HCT116 (cell line): ENCODE data around the gene ZNF330. TPM values are rescaled to one million over a fixed set of nuclear protein-coding genes. Genes with fewer than 3 reads are reported as not detected.

Experiments
- ATAC-seq: fragments of 200-7000 bp; cut with Tn5 transposase; 2 replicates; pipeline ENCODE4 v1.9.1; 2020; ENCODE audit warnings: mild to moderate bottlenecking, moderate library complexity
- BruUV-seq: library from RNA; stranded (reverse); fragments of 400-500 nt; replicated peaks from 2 replicates; lab custom pipeline; 2021; lab: Mats Ljungman, UMichigan
- CTCF ChIA-PET: fragments of 300-600 bp; sonication (Branson Sonifier 250); formaldehyde crosslinking; loops from one replicate; lab custom pipeline; 2021; ENCODE audit warnings: antibody characterized with exemption; lab: Charles Lee
- POLR2A ChIA-PET: fragments of 300-600, 350-600 bp; sonication (Branson Sonifier 250); formaldehyde crosslinking; loops from one replicate; lab custom pipeline; 2021; ENCODE audit warnings: antibody characterized with exemption; lab: Charles Lee
- RAD21 ChIA-PET, 2 experiments: fragments of 300-600 bp; sonication (Branson Sonifier 250); formaldehyde crosslinking; loops; one replicate each; lab custom pipeline; 2023; ENCODE audit warnings: low total read pairs in 2 of 2; ENCODE audit not compliant: uncharacterized antibody in 2 of 2, unreplicated experiment in 2 of 2, low non-redundant PET in 1 of 2; lab: Charles Lee
- DNase-seq: peaks from one replicate; pipeline ENCODE4 v3.0.0-alpha.2; 2010; ENCODE audit warnings: low read depth, low spot score
- H2AFZ ChIP-seq: fragments of 200-600 bp; shearing (Covaris generic), sonication (generic); 2 replicates; pipeline ENCODE4 v1.6.1; 2017; ENCODE audit warnings: low read depth, mixed run types, mixed read lengths, antibody characterized with exemption, low read length; ENCODE audit not compliant: poor library complexity, severe bottlenecking
- H3K27ac ChIP-seq: 2 replicates; pipeline ENCODE4 v1.5.1; 2012; ENCODE audit warnings: low read depth, low read length
- H3K27me3 ChIP-seq: fragments of 200-600 bp; sonication (generic); 2 replicates; pipeline ENCODE4 v1.6.1; 2016; ENCODE audit warnings: mixed run types, low read length, mixed read lengths; ENCODE audit not compliant: insufficient read depth
- H3K36me3 ChIP-seq, 2 experiments: fragments of 200-500 bp in 1 of 2; fragments of 200-600 bp in 1 of 2; sonication (Bioruptor generic) in 1 of 2; sonication (generic) in 1 of 2; 2 replicates each; pipeline versions ENCODE4 v1.5.1 to v1.6.1; 2014 to 2016; ENCODE audit warnings: low read length in 2 of 2, inconsistent platforms in 1 of 2, mixed read lengths in 1 of 2, mixed run types in 1 of 2; ENCODE audit not compliant: insufficient read depth in 2 of 2, control insufficient read depth in 1 of 2
- H3K4me1 ChIP-seq, 2 experiments: fragments of 200-600 bp in 1 of 2; sonication (generic) in 1 of 2; 2 replicates each; pipeline versions ENCODE4 v1.5.1 to v1.6.1; 2012 to 2017; ENCODE audit warnings: low read length in 2 of 2, inconsistent platforms in 1 of 2, mild to moderate bottlenecking in 1 of 2, mixed read lengths in 1 of 2, mixed run types in 1 of 2, moderate library complexity in 1 of 2; ENCODE audit not compliant: insufficient read depth in 2 of 2, control insufficient read depth in 1 of 2
- H3K4me2 ChIP-seq: fragments of 200-600 bp; sonication (generic); 2 replicates; pipeline ENCODE4 v1.6.1; 2017; ENCODE audit warnings: mixed run types, low read length, mixed read lengths
- H3K4me3 ChIP-seq, 2 experiments: fragments of 200-600 bp in 1 of 2; sonication (generic) in 1 of 2; replicated peaks in 1 of 2; 2 replicates each; pipeline ENCODE4 v1.5.1; 2011 to 2016; ENCODE audit warnings: low read length in 2 of 2, control low read depth in 1 of 2, low read depth in 1 of 2, mild to moderate bottlenecking in 1 of 2, mixed read lengths in 1 of 2, mixed run types in 1 of 2
- H3K79me2 ChIP-seq: fragments of 200-600 bp; sonication (generic); 2 replicates; pipeline ENCODE4 v1.6.1; 2017; ENCODE audit warnings: mild to moderate bottlenecking, mixed run types, low read length, moderate library complexity, mixed read lengths; ENCODE audit not compliant: insufficient read depth
- H3K9ac ChIP-seq: fragments of 200-600 bp; sonication (generic); 2 replicates; pipeline ENCODE4 v1.6.1; 2016; ENCODE audit warnings: low read length, mixed read lengths
- H3K9me2 ChIP-seq: fragments of 200-600 bp; sonication (generic), shearing (Covaris generic); 2 replicates; pipeline ENCODE4 v1.6.1; 2017; ENCODE audit warnings: mixed run types, mild to moderate bottlenecking, moderate library complexity; ENCODE audit not compliant: insufficient read depth
- H3K9me3 ChIP-seq, 2 experiments: fragments of 200-500 bp in 1 of 2; fragments of 200-600 bp in 1 of 2; sonication (Bioruptor generic) in 1 of 2; sonication (generic) in 1 of 2; 2 replicates each; pipeline ENCODE4 v1.6.1; 2014 to 2017; ENCODE audit warnings: low read length in 2 of 2, mixed read lengths in 2 of 2, inconsistent platforms in 1 of 2, low read depth in 1 of 2, mild to moderate bottlenecking in 1 of 2, mixed run types in 1 of 2, moderate library complexity in 1 of 2; ENCODE audit not compliant: control insufficient read depth in 1 of 2, insufficient read depth in 1 of 2
- H4K20me1 ChIP-seq: fragments of 200-600 bp; sonication (generic), shearing (Covaris generic); 2 replicates; pipeline ENCODE4 v1.6.1; 2017; ENCODE audit warnings: mixed run types, mild to moderate bottlenecking, moderate library complexity; ENCODE audit not compliant: insufficient read depth
- EGR1 ChIP-seq: IDR thresholded peaks from 2 replicates; pipeline ENCODE4 v1.6.1; 2012; ENCODE audit warnings: low read depth
- ELF1 ChIP-seq: IDR thresholded peaks from 2 replicates; pipeline ENCODE4 v1.6.1; 2012; ENCODE audit warnings: low read depth, borderline replicate concordance
- EZH2 ChIP-seq: fragments of 200-600 bp; sonication (generic); IDR thresholded peaks from 2 replicates; pipeline ENCODE4 v1.6.1; 2017; ENCODE audit warnings: antibody characterized with exemption, mixed run types
- EZH2phosphoT487 ChIP-seq: fragments of 200-600 bp; IDR thresholded peaks from 2 replicates; pipeline ENCODE4 v1.6.1; 2018; ENCODE audit warnings: antibody characterized with exemption, borderline replicate concordance
- JUND ChIP-seq: IDR thresholded peaks from 2 replicates; pipeline ENCODE4 v1.6.1; 2012
- POLR2A ChIP-seq: IDR thresholded peaks from 2 replicates; pipeline ENCODE4 v1.7.0; 2011; ENCODE audit warnings: borderline replicate concordance; ENCODE audit not compliant: insufficient read depth, insufficient read length; ENCODE audit errors: extremely low read depth
- RAD21 ChIP-seq: IDR thresholded peaks from 2 replicates; pipeline ENCODE4 v1.6.1; 2012; ENCODE audit warnings: low read depth, mild to moderate bottlenecking
- SIN3A ChIP-seq: IDR thresholded peaks from 2 replicates; pipeline ENCODE4 v1.6.1; 2012; ENCODE audit warnings: low read depth
- SP1 ChIP-seq: IDR thresholded peaks from 2 replicates; pipeline ENCODE4 v1.6.1; 2012; ENCODE audit warnings: low read depth
- SRF ChIP-seq: IDR thresholded peaks from 2 replicates; pipeline ENCODE4 v1.6.1; 2012; ENCODE audit warnings: low read depth
- TCF7L2 ChIP-seq: IDR thresholded peaks from 2 replicates; pipeline ENCODE4 v1.7.0; 2011; ENCODE audit warnings: borderline replicate concordance, inconsistent platforms; ENCODE audit not compliant: insufficient read depth, insufficient read length; ENCODE audit errors: extremely low read depth
- intact Hi-C: fragments of 100-400 bp; cut with micrococcal nuclease; formaldehyde crosslinking; loops from 2 replicates; pipeline ENCODE4 v1.10.0; 2022
- total RNA-seq: library from RNA; stranded (reverse); gene quantifications from one replicate; pipeline ENCODE4 v1.2.1, GENCODE V29; 2021; ENCODE audit not compliant: unreplicated experiment
- TF ChIP-seq, protein P1 (sequence below): IDR thresholded peaks from 2 replicates; pipeline ENCODE4 v1.6.1; 2011; ENCODE audit warnings: mild to moderate bottlenecking, low read length, moderate library complexity; ENCODE audit not compliant: insufficient replicate concordance; ENCODE audit errors: extremely low read depth
- TF ChIP-seq, protein P2 (sequence below): IDR thresholded peaks from 2 replicates; pipeline ENCODE4 v1.6.1; 2012
- TF ChIP-seq, protein P3 (sequence below), 3 experiments: fragments of 200-600 bp in 1 of 3; sonication (generic) in 1 of 3; IDR thresholded peaks in 2 of 3; conservative IDR thresholded peaks in 1 of 3; 2 replicates each; pipeline ENCODE4 v1.5.1; 2012 to 2017; ENCODE audit warnings: low read depth in 2 of 3, low read length in 2 of 3, antibody characterized with exemption in 1 of 3, borderline replicate concordance in 1 of 3, control low read depth in 1 of 3, mild to moderate bottlenecking in 1 of 3, mixed read lengths in 1 of 3, mixed run types in 1 of 3, moderate library complexity in 1 of 3; ENCODE audit not compliant: insufficient read depth in 1 of 3
- TF ChIP-seq, protein P4 (sequence below): IDR thresholded peaks from 2 replicates; pipeline ENCODE4 v1.6.1; 2012

The ZNF330 gene
- total RNA-seq, 1 experiment from 2014 or later: 49.1 TPM

DNA sequence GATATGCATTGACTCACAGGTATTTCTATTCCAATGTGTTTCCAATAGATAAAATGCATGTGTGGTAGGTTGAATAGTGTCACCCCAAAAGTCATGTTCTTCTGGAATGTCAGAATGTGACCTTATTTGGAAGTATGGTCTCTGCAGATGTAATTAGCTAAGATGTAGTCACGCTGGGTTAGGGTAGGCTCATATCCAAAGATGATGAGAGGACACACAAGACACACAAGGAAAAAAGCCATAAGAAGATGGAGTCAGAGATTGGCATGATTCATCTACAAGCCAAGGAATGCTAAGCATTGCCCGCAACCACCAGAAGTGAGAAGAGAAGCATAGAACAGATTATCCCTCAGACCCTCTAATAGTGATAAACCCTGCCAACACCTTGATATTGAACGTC is 17.5 kb downstream of the ZNF330 start:
- H3K27me3 ChIP-seq: no peaks in the 10 kb centered on the region
- no peak overlapping the region for H2AFZ ChIP-seq
- no peaks in the 10 kb centered on the region for H3K4me1 ChIP-seq
- no peak overlapping the region for H3K4me3 ChIP-seq
- ChIA-PET POLR2A (no interaction called here), RAD21 (no interaction called here), CTCF (no interaction called here)
- no peak overlapping the region for H3K9ac ChIP-seq
- DNase-seq (no peak), ATAC-seq (no peak)
- no TSS peak for BruUV-seq
- TF ChIP-seq SRF (no peak), SIN3A (no peak), ELF1 (no peak), RAD21 (no peak), POLR2A (no peak), JUND (no peak), EZH2 (no peak)
- TF ChIP-seq, protein P1, sequence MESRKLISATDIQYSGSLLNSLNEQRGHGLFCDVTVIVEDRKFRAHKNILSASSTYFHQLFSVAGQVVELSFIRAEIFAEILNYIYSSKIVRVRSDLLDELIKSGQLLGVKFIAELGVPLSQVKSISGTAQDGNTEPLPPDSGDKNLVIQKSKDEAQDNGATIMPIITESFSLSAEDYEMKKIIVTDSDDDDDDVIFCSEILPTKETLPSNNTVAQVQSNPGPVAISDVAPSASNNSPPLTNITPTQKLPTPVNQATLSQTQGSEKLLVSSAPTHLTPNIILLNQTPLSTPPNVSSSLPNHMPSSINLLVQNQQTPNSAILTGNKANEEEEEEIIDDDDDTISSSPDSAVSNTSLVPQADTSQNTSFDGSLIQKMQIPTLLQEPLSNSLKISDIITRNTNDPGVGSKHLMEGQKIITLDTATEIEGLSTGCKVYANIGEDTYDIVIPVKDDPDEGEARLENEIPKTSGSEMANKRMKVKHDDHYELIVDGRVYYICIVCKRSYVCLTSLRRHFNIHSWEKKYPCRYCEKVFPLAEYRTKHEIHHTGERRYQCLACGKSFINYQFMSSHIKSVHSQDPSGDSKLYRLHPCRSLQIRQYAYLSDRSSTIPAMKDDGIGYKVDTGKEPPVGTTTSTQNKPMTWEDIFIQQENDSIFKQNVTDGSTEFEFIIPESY: no peak
- TF ChIP-seq, protein P2, sequence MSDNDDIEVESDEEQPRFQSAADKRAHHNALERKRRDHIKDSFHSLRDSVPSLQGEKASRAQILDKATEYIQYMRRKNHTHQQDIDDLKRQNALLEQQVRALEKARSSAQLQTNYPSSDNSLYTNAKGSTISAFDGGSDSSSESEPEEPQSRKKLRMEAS: no peak
- H3K36me3 ChIP-seq: peaks cover 8 to 14% of the 10 kb centered on the region in 2 experiments; a peak in 3 of 4 replicates
- H3K9me3 ChIP-seq: no peaks in the 10 kb centered on the region
- no peaks in the 10 kb centered on the region for H4K20me1 ChIP-seq
- no peak overlapping the region for H3K4me2 ChIP-seq
- H3K79me2 ChIP-seq: no peaks in the 10 kb centered on the region
- H3K27ac ChIP-seq: no peak overlapping the region
- intact Hi-C loops: no loop called here
- no peaks in the 10 kb centered on the region for H3K9me2 ChIP-seq

DNA sequence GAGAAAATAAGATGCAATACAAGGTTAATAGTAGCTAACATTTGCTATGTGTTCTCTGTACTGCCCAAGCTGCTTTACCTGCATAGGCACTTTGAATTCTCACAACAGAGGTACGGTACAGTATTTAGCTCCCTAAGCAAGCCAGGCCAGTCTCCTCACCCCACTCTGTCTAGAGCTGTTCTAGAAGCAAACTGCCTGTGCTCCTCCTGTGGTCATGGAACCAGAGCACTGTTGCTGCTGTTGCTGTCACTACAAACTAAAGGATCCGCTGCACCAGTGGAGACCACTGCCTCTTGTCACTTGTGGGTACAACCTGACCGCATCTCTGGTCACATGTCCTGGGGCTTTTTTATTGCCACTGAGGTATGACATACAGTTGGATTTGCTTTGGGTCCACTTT is 19.6 kb downstream of the ZNF330 start:
- ChIA-PET RAD21 (no interaction called here), CTCF (no interaction called here), POLR2A (no interaction called here)
- no peaks in the 10 kb centered on the region for H4K20me1 ChIP-seq
- no peaks in the 10 kb centered on the region for H3K79me2 ChIP-seq
- no peaks in the 10 kb centered on the region for H3K9me3 ChIP-seq
- DNase-seq (no peak), ATAC-seq (no peak)
- no peak overlapping the region for H2AFZ ChIP-seq
- H3K4me3 ChIP-seq: no peak overlapping the region
- H3K27me3 ChIP-seq: no peaks in the 10 kb centered on the region
- no peak overlapping the region for H3K27ac ChIP-seq
- H3K36me3 ChIP-seq: no peaks in the 10 kb centered on the region
- no peak overlapping the region for H3K4me2 ChIP-seq
- BruUV-seq: no TSS peak
- H3K9ac ChIP-seq: no peak overlapping the region
- no peaks in the 10 kb centered on the region for H3K9me2 ChIP-seq
- no peaks in the 10 kb centered on the region for H3K4me1 ChIP-seq
- intact Hi-C loops: no loop called here
- TF ChIP-seq ELF1: no peak
- no peak for TF ChIP-seq SP1
- TF ChIP-seq TCF7L2: no peak
- TF ChIP-seq, protein P3, sequence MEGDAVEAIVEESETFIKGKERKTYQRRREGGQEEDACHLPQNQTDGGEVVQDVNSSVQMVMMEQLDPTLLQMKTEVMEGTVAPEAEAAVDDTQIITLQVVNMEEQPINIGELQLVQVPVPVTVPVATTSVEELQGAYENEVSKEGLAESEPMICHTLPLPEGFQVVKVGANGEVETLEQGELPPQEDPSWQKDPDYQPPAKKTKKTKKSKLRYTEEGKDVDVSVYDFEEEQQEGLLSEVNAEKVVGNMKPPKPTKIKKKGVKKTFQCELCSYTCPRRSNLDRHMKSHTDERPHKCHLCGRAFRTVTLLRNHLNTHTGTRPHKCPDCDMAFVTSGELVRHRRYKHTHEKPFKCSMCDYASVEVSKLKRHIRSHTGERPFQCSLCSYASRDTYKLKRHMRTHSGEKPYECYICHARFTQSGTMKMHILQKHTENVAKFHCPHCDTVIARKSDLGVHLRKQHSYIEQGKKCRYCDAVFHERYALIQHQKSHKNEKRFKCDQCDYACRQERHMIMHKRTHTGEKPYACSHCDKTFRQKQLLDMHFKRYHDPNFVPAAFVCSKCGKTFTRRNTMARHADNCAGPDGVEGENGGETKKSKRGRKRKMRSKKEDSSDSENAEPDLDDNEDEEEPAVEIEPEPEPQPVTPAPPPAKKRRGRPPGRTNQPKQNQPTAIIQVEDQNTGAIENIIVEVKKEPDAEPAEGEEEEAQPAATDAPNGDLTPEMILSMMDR (IDR thresholded peaks at IDR 0.05 in 2 of 3, conservative IDR thresholded peaks at IDR 0.05 in 1 of 3; ENCODE audit: borderline replicate concordance in 1 of 3, insufficient read depth in 1 of 3, low read depth in 2 of 3, low read length in 2 of 3): no peak
- no peak for TF ChIP-seq EGR1
- TF ChIP-seq, protein P2: no peak
- TF ChIP-seq JUND: no peak
- no peak for TF ChIP-seq EZH2phosphoT487
- TF ChIP-seq, protein P4, sequence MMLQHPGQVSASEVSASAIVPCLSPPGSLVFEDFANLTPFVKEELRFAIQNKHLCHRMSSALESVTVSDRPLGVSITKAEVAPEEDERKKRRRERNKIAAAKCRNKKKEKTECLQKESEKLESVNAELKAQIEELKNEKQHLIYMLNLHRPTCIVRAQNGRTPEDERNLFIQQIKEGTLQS: no peak
